HepG2 (cell line): ENCODE results near the gene CYB5R2.

Experiments used
- GFI1 ChIP-seq: sonication (generic); formaldehyde crosslinking; IDR thresholded peaks from 2 replicates; pipeline ENCODE4 v1.5.0; 2020; ENCODE audit warnings: missing genetic modification reagents, mild to moderate bottlenecking, borderline replicate concordance
- NFE2L1 ChIP-seq: sonication (generic); formaldehyde crosslinking; IDR thresholded peaks from 2 replicates; pipeline ENCODE4 v1.4.0; 2020; ENCODE audit warnings: missing genetic modification reagents, mild to moderate bottlenecking, borderline replicate concordance
- ZFP36 ChIP-seq: fragments of 150-350 bp; IDR thresholded peaks from 2 replicates; pipeline ENCODE4 v1.6.1; 2018; ENCODE audit warnings: borderline replicate concordance, low read length, low read depth; ENCODE audit not compliant: partially characterized antibody

DNA sequence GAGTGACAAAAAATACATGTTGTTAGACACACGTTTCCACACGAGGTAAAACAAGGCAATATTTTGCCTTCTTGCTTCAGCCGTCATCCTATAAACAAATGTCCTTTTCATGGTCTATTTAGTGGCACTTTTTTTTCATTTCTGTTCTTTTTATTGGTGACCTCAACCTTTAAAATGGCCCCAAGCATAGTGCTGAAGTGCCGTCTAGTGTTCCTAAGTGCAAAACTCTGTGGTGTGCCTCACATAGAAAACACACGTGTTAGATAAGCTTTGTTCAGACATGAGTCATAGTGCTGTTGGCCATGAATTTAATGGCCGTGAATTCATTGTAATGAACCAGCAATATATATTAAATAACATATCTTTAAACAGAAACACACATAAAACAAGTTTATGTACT, 17.3 kb upstream of the CYB5R2 start:
- no peak for TF ChIP-seq NFE2L1 (CRISPR knock-in tag)
- no peak for TF ChIP-seq ZFP36
- no peak for TF ChIP-seq GFI1 (CRISPR knock-in tag)
